ENCODE measurements around the gene LDLRAD4.

- TF ChIP-seq, protein P1, sequence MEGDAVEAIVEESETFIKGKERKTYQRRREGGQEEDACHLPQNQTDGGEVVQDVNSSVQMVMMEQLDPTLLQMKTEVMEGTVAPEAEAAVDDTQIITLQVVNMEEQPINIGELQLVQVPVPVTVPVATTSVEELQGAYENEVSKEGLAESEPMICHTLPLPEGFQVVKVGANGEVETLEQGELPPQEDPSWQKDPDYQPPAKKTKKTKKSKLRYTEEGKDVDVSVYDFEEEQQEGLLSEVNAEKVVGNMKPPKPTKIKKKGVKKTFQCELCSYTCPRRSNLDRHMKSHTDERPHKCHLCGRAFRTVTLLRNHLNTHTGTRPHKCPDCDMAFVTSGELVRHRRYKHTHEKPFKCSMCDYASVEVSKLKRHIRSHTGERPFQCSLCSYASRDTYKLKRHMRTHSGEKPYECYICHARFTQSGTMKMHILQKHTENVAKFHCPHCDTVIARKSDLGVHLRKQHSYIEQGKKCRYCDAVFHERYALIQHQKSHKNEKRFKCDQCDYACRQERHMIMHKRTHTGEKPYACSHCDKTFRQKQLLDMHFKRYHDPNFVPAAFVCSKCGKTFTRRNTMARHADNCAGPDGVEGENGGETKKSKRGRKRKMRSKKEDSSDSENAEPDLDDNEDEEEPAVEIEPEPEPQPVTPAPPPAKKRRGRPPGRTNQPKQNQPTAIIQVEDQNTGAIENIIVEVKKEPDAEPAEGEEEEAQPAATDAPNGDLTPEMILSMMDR (IDR thresholded peaks at IDR 0.05) = no peak
- no peak for TF ChIP-seq POLR2AphosphoS5 (IDR thresholded peaks at IDR 0.05)
Measured at GRCh38 chr18:13180614-13181375, 37.8 kb upstream of the LDLRAD4 start.

Measured in stomach (tissue), 4 donors.